ENCODE data around the gene NXPH1.

The NXPH1 gene

GRCh38 chr7:8742837-8743236, 309.4 kb downstream of the NXPH1 start:
- DNase-seq = no peak

- DNase-seq = no peak
These were observed 313.9 kb downstream of the NXPH1 start for GRCh38 chr7:8747338-8747737.

GRCh38 chr7:8751557-8752231, 318.3 kb downstream of the NXPH1 start:
- no peak for DNase-seq

DNA sequence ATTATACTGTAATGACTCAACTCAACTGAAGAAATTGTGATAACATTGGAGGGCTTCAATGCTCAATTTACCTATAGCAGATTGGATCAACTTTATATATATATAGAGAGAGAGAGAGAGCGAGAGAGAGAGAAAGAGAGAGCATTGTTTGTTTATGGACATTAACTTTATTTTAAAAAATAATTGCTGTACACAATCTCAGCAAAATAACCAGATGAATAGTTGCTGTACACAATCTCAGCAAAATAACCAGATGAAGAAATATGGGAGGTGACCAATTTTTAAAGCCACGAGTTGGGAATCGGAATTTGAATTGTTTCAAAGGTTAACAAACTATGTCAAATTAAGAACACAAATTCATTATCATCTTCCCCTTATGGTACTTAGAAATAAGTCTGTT, 319.9 kb downstream of the NXPH1 start:
- no peak for DNase-seq

- no peak for DNase-seq
These were observed 328.3 kb downstream of the NXPH1 start for GRCh38 chr7:8761731-8762130.

GRCh38 chr7:8762803-8763202, 329.4 kb downstream of the NXPH1 start:
- DNase-seq = no peak

DNA sequence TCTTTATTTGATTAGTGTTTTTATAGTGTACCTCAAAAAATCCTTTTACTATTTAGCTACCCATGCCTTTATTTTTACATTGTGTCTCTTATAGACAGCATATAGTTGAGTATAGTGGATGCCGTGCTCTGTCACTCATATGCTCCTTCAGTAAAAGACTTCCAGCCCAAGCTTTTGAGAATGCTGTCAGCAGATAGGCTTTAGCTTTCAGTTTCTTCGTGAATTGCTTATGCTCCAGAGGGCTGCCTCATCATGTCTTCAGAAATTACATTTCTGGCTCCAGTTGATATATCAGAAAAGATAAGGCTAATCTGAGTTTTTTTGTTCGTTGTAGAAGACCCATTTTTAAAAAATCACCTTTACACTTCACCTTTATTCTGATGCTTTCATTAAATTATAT, 332.0 kb downstream of the NXPH1 start:
- no peak for DNase-seq

DNA sequence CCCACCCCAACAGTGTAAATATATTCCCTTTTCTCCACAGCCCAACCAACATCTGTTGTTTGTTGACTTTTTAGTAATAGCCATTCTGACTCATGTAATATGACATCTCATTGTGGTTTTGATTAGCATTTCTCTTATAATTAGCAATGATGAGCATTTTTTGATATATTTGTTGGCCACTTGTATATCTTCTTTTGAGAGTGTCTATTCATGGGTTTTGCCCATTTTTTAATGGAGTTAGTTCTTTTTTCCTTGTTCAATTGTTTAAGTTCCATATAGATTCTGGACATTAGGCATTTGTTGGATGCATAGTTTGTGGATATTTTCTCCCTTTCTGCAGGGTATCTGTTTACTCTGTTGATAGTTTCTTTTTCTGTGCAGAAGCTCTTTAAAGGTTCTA, 340.1 kb downstream of the NXPH1 start:
- DNase-seq = no peak

DNA sequence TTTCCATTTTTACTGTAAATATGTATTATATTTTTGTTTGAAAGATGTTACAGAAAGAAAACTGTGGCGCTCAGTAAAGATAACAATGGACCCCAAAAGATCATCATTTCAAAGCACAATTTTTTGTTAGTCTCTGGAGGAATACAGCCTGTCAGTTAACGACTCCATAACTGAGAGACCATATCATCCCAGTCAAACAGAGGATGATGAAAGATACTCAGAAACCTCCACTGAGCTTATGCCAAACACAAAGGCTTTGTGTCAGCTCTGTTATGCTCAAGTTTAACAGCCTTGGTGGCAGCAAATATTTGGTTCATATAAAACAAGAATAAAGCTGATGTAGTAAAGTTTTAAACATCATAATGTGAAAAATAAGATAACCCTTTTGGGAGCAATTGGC, 345.1 kb downstream of the NXPH1 start:
- no peak for DNase-seq

- no peak for DNase-seq
These were observed 347.8 kb downstream of the NXPH1 start for GRCh38 chr7:8781166-8781565.

- no peak for DNase-seq
These were observed 349.8 kb downstream of the NXPH1 start for GRCh38 chr7:8783229-8783628.

DNA sequence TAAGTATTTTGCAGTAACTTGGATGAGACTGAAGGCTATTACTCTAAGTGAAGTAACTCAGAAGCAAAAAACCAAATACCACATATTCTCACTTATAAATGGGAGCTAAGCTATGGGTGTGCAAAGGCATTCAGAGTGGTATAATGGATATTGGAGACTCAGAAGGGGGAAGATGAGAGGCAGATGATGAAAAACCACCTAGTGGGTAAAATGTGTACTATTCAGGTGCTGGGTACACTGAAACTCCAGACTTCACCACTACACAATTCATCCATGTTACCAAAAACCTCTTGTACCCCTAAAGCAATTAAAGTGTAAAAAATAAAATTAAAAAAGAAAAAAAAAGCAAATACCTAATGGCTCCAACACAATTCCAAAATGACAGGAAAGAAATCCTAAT, 351.7 kb downstream of the NXPH1 start:
- no peak for DNase-seq

DNA sequence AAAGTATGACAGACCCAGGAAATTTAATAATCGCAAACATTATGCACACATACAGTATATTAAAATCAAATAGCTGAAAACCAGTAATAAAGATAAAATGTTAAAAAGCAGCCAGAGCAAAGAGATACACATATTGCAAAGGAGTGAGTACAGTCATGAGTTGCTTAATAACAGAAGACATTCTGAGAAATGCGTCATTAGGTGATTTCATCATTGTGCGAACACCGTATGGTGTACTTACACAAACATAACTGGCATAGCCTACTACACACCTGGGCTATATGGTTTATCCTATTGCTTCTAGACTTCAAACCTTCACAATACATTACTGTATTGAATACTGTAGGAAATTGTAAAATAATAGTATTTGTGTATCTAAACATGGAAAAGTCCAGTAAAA, 367.6 kb downstream of the NXPH1 start:
- no peak for DNase-seq
